Effector memory CD4-positive, alpha-beta T cell (primary cell): ENCODE data around the gene ARL5C.

Experiments
- DNase-seq, 3 donors: peaks; one replicate each; pipeline ENCODE4 v3.0.0-alpha.2; 2020
- H3K27ac ChIP-seq: 2 replicates; pipeline ENCODE4 v1.7.0; 2013; ENCODE audit warnings: mild to moderate bottlenecking, low read length, moderate library complexity; ENCODE audit not compliant: insufficient read depth, poor library complexity, severe bottlenecking
- H3K27me3 ChIP-seq: replicated peaks from 2 replicates; pipeline ENCODE4 v1.7.0; 2013; ENCODE audit warnings: mild to moderate bottlenecking, low read length; ENCODE audit not compliant: insufficient read depth, control insufficient read depth, poor library complexity, severe bottlenecking
- H3K36me3 ChIP-seq: 2 replicates; pipeline ENCODE4 v1.7.0; 2013; ENCODE audit warnings: mild to moderate bottlenecking, low read length, moderate library complexity; ENCODE audit not compliant: control insufficient read depth, insufficient read depth
- H3K4me1 ChIP-seq: 2 replicates; pipeline ENCODE4 v1.7.0; 2013; ENCODE audit warnings: low read length, mild to moderate bottlenecking; ENCODE audit not compliant: control insufficient read depth, insufficient read depth, poor library complexity, severe bottlenecking
- H3K4me3 ChIP-seq: 2 replicates; pipeline ENCODE4 v1.7.0; 2013; ENCODE audit warnings: low read length, low read depth, mild to moderate bottlenecking; ENCODE audit not compliant: insufficient read depth, poor library complexity, severe bottlenecking
- H3K9me3 ChIP-seq: 2 replicates; pipeline ENCODE4 v1.7.0; 2013; ENCODE audit warnings: mild to moderate bottlenecking, low read length, moderate library complexity; ENCODE audit not compliant: control insufficient read depth

The ARL5C gene

GRCh38 chr17:39114723-39115122 is 51.2 kb downstream of the ARL5C start:
- Histone ChIP-seq H3K9me3 (no peaks in the 10 kb centered on the region), H3K27ac (no peak overlapping the region), H3K4me3 (no peak overlapping the region), H3K36me3 (no peaks in the 10 kb centered on the region), H3K27me3 (no peaks in the 10 kb centered on the region), H3K4me1 (no peaks in the 10 kb centered on the region)
- no peak for DNase-seq

DNA sequence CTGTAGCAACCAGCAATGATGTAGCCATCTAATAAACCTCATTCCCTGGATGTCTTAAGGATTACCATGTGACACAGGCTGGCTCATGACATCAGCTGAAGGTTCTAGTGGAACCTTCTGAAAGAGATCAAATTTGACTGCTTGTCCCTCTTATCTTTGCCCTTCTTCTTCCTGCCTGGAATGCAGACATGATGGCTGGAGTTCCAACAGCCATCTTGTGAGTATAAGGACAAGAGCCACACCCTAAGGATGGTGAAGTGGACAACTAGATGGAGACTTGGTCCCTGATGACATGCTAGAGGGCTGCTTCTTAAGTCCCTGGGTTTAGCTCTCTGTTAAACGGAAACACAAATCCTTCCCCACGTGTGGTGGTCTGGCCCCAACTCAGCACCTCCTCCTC is 52.1 kb downstream of the ARL5C start:
- no peaks in the 10 kb centered on the region for H3K36me3 ChIP-seq
- H3K4me3 ChIP-seq, result no peak overlapping the region
- no peak for DNase-seq
- H3K9me3 ChIP-seq, result no peaks in the 10 kb centered on the region
- H3K27me3 ChIP-seq, result no peaks in the 10 kb centered on the region
- H3K4me1 ChIP-seq, result no peaks in the 10 kb centered on the region
- H3K27ac ChIP-seq, result no peak overlapping the region

DNA sequence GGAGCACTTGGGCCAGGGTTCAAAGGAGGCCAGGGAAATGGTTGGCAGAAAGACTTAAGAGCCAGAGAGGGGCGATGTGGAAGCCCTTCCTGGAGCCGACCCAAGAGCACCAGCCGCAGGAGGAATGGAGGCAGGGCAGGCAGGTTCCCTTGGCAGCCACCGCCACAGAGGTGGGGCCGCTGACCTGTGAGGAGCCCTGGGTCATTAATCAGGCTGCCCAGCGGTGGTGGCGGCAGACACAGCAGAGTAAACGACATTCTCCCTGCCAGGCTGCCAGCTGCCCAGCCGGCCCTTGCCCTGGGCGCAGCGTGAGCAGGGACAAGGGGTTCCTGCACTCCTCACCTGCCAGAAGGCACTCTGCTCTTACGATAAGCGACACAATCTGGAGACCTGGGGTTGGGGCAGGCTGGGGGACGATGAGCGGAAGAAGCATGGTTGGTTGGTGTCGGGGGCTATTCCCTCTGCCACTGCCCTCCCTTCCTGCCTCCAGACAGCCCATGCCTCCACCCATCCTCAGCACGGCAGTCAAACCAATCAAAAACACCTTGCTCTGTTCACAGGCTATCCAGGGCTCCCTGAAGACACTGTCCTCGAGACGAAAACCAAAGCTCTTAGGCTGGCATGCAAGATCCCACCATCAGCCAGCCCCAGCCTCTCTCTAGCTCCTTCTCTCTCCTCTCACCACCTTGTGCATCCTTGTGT is 55.4 kb downstream of the ARL5C start:
- H3K36me3 ChIP-seq, result no peaks in the 10 kb centered on the region
- no peak for DNase-seq
- H3K27ac ChIP-seq, result no peak overlapping the region
- H3K27me3 ChIP-seq, result no peaks in the 10 kb centered on the region
- no peaks in the 10 kb centered on the region for H3K4me1 ChIP-seq
- no peak overlapping the region for H3K4me3 ChIP-seq
- no peaks in the 10 kb centered on the region for H3K9me3 ChIP-seq

DNA sequence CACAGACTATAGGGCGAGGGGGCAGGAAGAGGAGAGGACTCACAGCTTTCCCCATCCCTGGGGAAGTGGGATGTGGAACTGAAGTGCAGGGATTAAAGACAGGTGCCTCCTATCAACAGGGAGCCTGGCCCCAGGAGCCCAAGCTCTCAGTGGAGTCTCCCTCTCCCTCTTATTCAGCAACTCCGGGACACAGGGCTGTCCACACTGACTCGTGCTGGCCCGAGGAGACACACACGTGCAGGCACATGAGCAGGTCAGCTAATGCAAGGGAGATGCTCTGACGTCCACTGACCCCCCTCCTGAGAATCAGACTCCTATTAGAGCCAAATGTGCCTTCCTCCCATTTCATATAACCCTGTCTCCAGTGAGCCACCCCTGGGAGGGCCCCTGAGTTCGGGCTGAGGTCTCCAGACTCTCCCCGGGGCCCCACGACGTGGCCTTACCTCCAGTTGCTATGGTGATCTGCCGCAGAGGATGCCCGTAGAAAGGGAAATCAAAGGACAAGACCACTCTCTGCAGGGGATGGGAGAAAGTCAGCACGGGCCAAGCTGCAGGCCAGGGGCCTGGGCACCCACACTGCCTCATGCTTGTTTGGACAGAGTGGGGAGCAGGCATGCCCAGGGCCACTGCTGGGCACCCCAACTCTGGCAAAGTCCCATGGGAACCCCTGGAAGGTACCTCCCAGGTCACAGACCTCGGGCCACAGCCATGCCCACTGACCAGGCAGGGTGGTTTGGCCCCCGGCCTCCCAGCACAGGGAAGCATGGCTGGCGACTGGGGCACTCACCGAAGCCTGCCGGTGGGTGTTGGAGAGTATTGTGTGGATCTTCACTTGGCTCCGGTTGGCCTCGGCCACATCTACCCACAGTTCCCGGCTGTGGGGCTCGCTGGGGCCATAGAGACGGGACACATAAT is 57.2 kb downstream of the ARL5C start:
- no peaks in the 10 kb centered on the region for H3K27me3 ChIP-seq

DNA sequence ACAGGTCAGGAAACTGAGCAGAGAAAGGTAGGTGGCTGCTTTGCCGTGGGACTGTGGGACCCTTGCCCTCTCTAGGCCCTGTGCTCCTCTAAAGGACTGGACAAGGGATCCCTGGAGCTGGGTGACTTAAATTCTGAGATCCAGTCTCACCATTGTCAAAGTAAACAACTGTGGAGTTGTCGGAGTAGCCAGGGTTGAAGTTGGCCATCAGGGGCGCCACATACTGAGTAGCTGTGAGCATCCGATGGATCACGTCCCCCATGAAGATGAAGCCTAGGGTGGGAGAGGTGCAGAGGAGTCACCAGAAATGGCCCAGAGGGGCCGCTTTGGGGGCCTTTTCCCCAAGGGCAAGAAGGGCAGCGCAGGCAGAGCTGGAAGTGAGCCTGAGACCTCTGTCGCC is 58.0 kb downstream of the ARL5C start:
- Histone ChIP-seq H3K4me1 (no peaks in the 10 kb centered on the region), H3K4me3 (no peak overlapping the region), H3K27me3 (no peaks in the 10 kb centered on the region), H3K9me3 (no peaks in the 10 kb centered on the region), H3K36me3 (no peaks in the 10 kb centered on the region), H3K27ac (no peak overlapping the region)
- DNase-seq, result no peak

More for the DNA sequence above, 57.2 kb downstream of the ARL5C start:
- no peaks in the 10 kb centered on the region for H3K9me3 ChIP-seq
- no peak overlapping the region for H3K4me3 ChIP-seq
- no peak overlapping the region for H3K27ac ChIP-seq
- H3K4me1 ChIP-seq, result no peaks in the 10 kb centered on the region
- H3K36me3 ChIP-seq, result no peaks in the 10 kb centered on the region
- no peak for DNase-seq

GRCh38 chr17:39107155-39107554 is 58.8 kb downstream of the ARL5C start:
- H3K27ac ChIP-seq, result no peak overlapping the region
- no peak overlapping the region for H3K4me3 ChIP-seq
- DNase-seq, result no peak
- H3K4me1 ChIP-seq, result no peaks in the 10 kb centered on the region
- H3K9me3 ChIP-seq, result no peaks in the 10 kb centered on the region
- H3K27me3 ChIP-seq, result no peaks in the 10 kb centered on the region
- H3K36me3 ChIP-seq, result no peaks in the 10 kb centered on the region
